Upper lobe of left lung (tissue), 4 donors: ENCODE results near the gene ELAVL1.

Experiments used
- EP300 ChIP-seq, 4 donors: sonication (generic); formaldehyde crosslinking; IDR thresholded peaks; one replicate each; pipeline ENCODE4 v1.5.1; 2017; ENCODE audit warnings: antibody characterized with exemption in 4 of 4, control low read depth in 2 of 4
- POLR2A ChIP-seq, 4 donors: fragments of 450-650 bp; IDR thresholded peaks; one replicate each; pipeline ENCODE4 v1.5.1; 2016 to 2017; ENCODE audit warnings: antibody characterized with exemption in 4 of 4, mild to moderate bottlenecking in 2 of 4
- TF ChIP-seq, protein P1 (sequence below), 6 experiments: fragments of 450-650 bp in 4 of 6; fragments of 200-600 bp in 2 of 6; sonication (generic) in 2 of 6; IDR thresholded peaks; one replicate each; pipeline ENCODE4 v1.5.1; 2016 to 2019; ENCODE audit warnings: antibody characterized with exemption in 6 of 6

DNA sequence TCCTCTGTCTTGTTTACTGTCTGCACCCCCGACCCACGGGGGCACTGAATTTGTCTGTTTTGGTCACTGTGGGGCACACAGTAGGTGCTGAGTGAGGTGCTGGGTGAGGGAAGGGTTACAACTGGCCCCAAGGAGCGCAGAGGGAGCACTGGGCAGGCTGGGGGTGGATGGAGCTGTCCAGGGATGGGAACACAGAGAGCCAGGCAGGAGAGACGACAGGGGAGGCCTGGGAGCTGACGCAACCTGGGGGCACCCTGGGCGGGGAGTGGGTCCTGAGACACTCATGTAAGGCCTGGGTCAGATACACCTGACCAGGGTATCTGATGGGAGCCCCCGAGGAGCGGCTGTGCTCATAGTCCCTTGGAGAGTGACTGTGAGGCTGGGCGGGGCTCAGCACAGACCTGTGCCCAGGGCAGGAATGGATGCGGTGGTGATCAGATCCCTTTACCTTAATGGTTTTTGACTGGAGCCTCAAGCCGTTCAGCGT lies 24.8 kb downstream of the ELAVL1 start:
- TF ChIP-seq, protein P1, sequence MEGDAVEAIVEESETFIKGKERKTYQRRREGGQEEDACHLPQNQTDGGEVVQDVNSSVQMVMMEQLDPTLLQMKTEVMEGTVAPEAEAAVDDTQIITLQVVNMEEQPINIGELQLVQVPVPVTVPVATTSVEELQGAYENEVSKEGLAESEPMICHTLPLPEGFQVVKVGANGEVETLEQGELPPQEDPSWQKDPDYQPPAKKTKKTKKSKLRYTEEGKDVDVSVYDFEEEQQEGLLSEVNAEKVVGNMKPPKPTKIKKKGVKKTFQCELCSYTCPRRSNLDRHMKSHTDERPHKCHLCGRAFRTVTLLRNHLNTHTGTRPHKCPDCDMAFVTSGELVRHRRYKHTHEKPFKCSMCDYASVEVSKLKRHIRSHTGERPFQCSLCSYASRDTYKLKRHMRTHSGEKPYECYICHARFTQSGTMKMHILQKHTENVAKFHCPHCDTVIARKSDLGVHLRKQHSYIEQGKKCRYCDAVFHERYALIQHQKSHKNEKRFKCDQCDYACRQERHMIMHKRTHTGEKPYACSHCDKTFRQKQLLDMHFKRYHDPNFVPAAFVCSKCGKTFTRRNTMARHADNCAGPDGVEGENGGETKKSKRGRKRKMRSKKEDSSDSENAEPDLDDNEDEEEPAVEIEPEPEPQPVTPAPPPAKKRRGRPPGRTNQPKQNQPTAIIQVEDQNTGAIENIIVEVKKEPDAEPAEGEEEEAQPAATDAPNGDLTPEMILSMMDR (IDR thresholded peaks at IDR 0.05) = no peak
- TF ChIP-seq EP300 (IDR thresholded peaks at IDR 0.05) (no peak), POLR2A (IDR thresholded peaks at IDR 0.05) (no peak)
